ENCODE data around the gene ANKRD12.

ANKRD12 gene

GRCh38 chr18:9096007-9096371, 40.6 kb upstream of the ANKRD12 start:
- Histone ChIP-seq H3K27ac (ENCODE audit: low read depth, low read length) (no peak overlapping the region), H3K9ac (ENCODE audit: low read depth, low read length) (no peak overlapping the region), H3K9me3 (ENCODE audit: insufficient read depth, low read depth, low read length) (no peaks in the 10 kb centered on the region), H3K4me1 (ENCODE audit: insufficient read depth, low read length) (peaks cover 20% of the 10 kb centered on the region), H3K27me3 (ENCODE audit: insufficient read depth, low read length) (no peaks in the 10 kb centered on the region), H3K4me3 (ENCODE audit: low read length) (no peak overlapping the region), H3K36me3 (ENCODE audit: insufficient read depth, low read length) (no peaks in the 10 kb centered on the region)
- WGBS, result 100% methylated on average over 1 of the region's 3 CpGs

- Histone ChIP-seq H3K27me3 (ENCODE audit: insufficient read depth, low read length) (no peaks in the 10 kb centered on the region), H3K36me3 (ENCODE audit: insufficient read depth, low read length) (no peaks in the 10 kb centered on the region), H3K9ac (ENCODE audit: low read depth, low read length) (no peak overlapping the region), H3K27ac (ENCODE audit: low read depth, low read length) (no peak overlapping the region), H3K4me3 (ENCODE audit: low read length) (no peak overlapping the region), H3K9me3 (ENCODE audit: insufficient read depth, low read depth, low read length) (no peaks in the 10 kb centered on the region), H3K4me1 (ENCODE audit: insufficient read depth, low read length) (peaks cover 23% of the 10 kb centered on the region)
- 93% methylated on average over 2 of the region's 2 CpGs for WGBS
Observed at GRCh38 chr18:9096685-9097084, 39.9 kb upstream of the ANKRD12 start.

- H3K27ac ChIP-seq (ENCODE audit: low read depth, low read length), result no peak overlapping the region
- no peak overlapping the region for H3K4me3 ChIP-seq (ENCODE audit: low read length)
- no peaks in the 10 kb centered on the region for H3K36me3 ChIP-seq (ENCODE audit: insufficient read depth, low read length)
- no peaks in the 10 kb centered on the region for H3K9me3 ChIP-seq (ENCODE audit: insufficient read depth, low read depth, low read length)
- no peaks in the 10 kb centered on the region for H3K27me3 ChIP-seq (ENCODE audit: insufficient read depth, low read length)
- peaks cover 27% of the 10 kb centered on the region for H3K4me1 ChIP-seq (ENCODE audit: insufficient read depth, low read length)
- H3K9ac ChIP-seq (ENCODE audit: low read depth, low read length), result peak overlapping the region; percentile 9; the same call in 1 of the 2 replicates
- 35% methylated on average over 2 of the region's 2 CpGs for WGBS
Observed at GRCh38 chr18:9097349-9097748, 39.2 kb upstream of the ANKRD12 start.

- Histone ChIP-seq H3K27ac (ENCODE audit: low read depth, low read length) (no peak overlapping the region), H3K4me1 (ENCODE audit: insufficient read depth, low read length) (peaks cover 43% of the 10 kb centered on the region), H3K36me3 (ENCODE audit: insufficient read depth, low read length) (0 out of 2 replicates have a peak, but pooled peaks cover 4% of the 10 kb centered on the region), H3K9me3 (ENCODE audit: insufficient read depth, low read depth, low read length) (no peaks in the 10 kb centered on the region), H3K4me3 (ENCODE audit: low read length) (no peak overlapping the region), H3K27me3 (ENCODE audit: insufficient read depth, low read length) (no peaks in the 10 kb centered on the region), H3K9ac (ENCODE audit: low read depth, low read length) (no peak overlapping the region)
- 96% methylated on average over 3 of the region's 3 CpGs for WGBS
Observed at GRCh38 chr18:9100796-9101195, 35.8 kb upstream of the ANKRD12 start.

- Histone ChIP-seq H3K4me3 (ENCODE audit: low read length) (peak overlapping the region; percentile 97), H3K27me3 (ENCODE audit: insufficient read depth, low read length) (no peaks in the 10 kb centered on the region), H3K9ac (ENCODE audit: low read depth, low read length) (peak overlapping the region; percentile 34), H3K27ac (ENCODE audit: low read depth, low read length) (peak overlapping the region; percentile 40; the same call in 1 of the 2 replicates), H3K9me3 (ENCODE audit: insufficient read depth, low read depth, low read length) (no peaks in the 10 kb centered on the region), H3K36me3 (ENCODE audit: insufficient read depth, low read length) (0 out of 2 replicates have a peak, but pooled peaks cover 6% of the 10 kb centered on the region), H3K4me1 (ENCODE audit: insufficient read depth, low read length) (peaks cover 48% of the 10 kb centered on the region)
- 20% methylated on average over 16 of the region's 17 CpGs for WGBS
Observed at GRCh38 chr18:9101730-9102507, 34.7 kb upstream of the ANKRD12 start.

GRCh38 chr18:9102508-9103375, 33.8 kb upstream of the ANKRD12 start, which contains the start of gene NDUFV2:
NDUFV2 (plus strand) TSS chr18:9102699; CDS start chr18:9102744, 45 bp downstream.
- H3K4me3 ChIP-seq (ENCODE audit: low read length), result peak within 1 kb of the TSS; percentile 97
- no peaks in the 10 kb centered on the region for H3K9me3 ChIP-seq (ENCODE audit: insufficient read depth, low read depth, low read length)
- H3K27me3 ChIP-seq (ENCODE audit: insufficient read depth, low read length), result no peaks in the 10 kb centered on the region
- peak within 1 kb of the TSS; percentile 89 for H3K27ac ChIP-seq (ENCODE audit: low read depth, low read length)
- H3K4me1 ChIP-seq (ENCODE audit: insufficient read depth, low read length), result peaks cover 48% of the 10 kb centered on the region
- under 1% methylated on average over 64 of the region's 64 CpGs for WGBS
- peak within 1 kb of the TSS; percentile 96 for H3K9ac ChIP-seq (ENCODE audit: low read depth, low read length)
- H3K36me3 ChIP-seq (ENCODE audit: insufficient read depth, low read length), result 0 out of 2 replicates have a peak, but pooled peaks cover 6% of the 10 kb centered on the region

- no peaks in the 10 kb centered on the region for H3K9me3 ChIP-seq (ENCODE audit: insufficient read depth, low read depth, low read length)
- H3K4me3 ChIP-seq (ENCODE audit: low read length), result peak overlapping the region; percentile 97
- H3K27me3 ChIP-seq (ENCODE audit: insufficient read depth, low read length), result no peaks in the 10 kb centered on the region
- WGBS, result 0% methylated on average over 3 of the region's 4 CpGs
- H3K4me1 ChIP-seq (ENCODE audit: insufficient read depth, low read length), result peaks cover 54% of the 10 kb centered on the region
- H3K36me3 ChIP-seq (ENCODE audit: insufficient read depth, low read length), result 0 out of 2 replicates have a peak, but pooled peaks cover 6% of the 10 kb centered on the region
- H3K9ac ChIP-seq (ENCODE audit: low read depth, low read length), result peak overlapping the region; percentile 96
- H3K27ac ChIP-seq (ENCODE audit: low read depth, low read length), result peak overlapping the region; percentile 89
Observed at GRCh38 chr18:9103376-9103873, 33.2 kb upstream of the ANKRD12 start.

GRCh38 chr18:9104244-9104901, 32.2 kb upstream of the ANKRD12 start:
- Histone ChIP-seq H3K27ac (ENCODE audit: low read depth, low read length) (no peak overlapping the region), H3K9ac (ENCODE audit: low read depth, low read length) (peak overlapping the region; percentile 96), H3K4me3 (ENCODE audit: low read length) (peak overlapping the region; percentile 97), H3K4me1 (ENCODE audit: insufficient read depth, low read length) (peaks cover 61% of the 10 kb centered on the region), H3K9me3 (ENCODE audit: insufficient read depth, low read depth, low read length) (no peaks in the 10 kb centered on the region), H3K36me3 (ENCODE audit: insufficient read depth, low read length) (0 out of 2 replicates have a peak, but pooled peaks cover 6% of the 10 kb centered on the region), H3K27me3 (ENCODE audit: insufficient read depth, low read length) (no peaks in the 10 kb centered on the region)
- 25% methylated on average over 4 of the region's 5 CpGs for WGBS

- Histone ChIP-seq H3K4me3 (ENCODE audit: low read length) (peak overlapping the region; percentile 97), H3K27ac (ENCODE audit: low read depth, low read length) (no peak overlapping the region), H3K4me1 (ENCODE audit: insufficient read depth, low read length) (peaks cover 72% of the 10 kb centered on the region), H3K9me3 (ENCODE audit: insufficient read depth, low read depth, low read length) (no peaks in the 10 kb centered on the region), H3K9ac (ENCODE audit: low read depth, low read length) (peak overlapping the region; percentile 31; the same call in 1 of the 2 replicates), H3K27me3 (ENCODE audit: insufficient read depth, low read length) (no peaks in the 10 kb centered on the region), H3K36me3 (ENCODE audit: insufficient read depth, low read length) (peaks cover 10% of the 10 kb centered on the region; the same call in 1 of the 2 replicates)
- 48% methylated on average over 2 of the region's 3 CpGs for WGBS
Observed at GRCh38 chr18:9105420-9105819, 31.2 kb upstream of the ANKRD12 start.

GRCh38 chr18:9106094-9106493, 30.5 kb upstream of the ANKRD12 start:
- no peaks in the 10 kb centered on the region for H3K9me3 ChIP-seq (ENCODE audit: insufficient read depth, low read depth, low read length)
- peak overlapping the region; percentile 31; the same call in 1 of the 2 replicates for H3K9ac ChIP-seq (ENCODE audit: low read depth, low read length)
- H3K27me3 ChIP-seq (ENCODE audit: insufficient read depth, low read length), result no peaks in the 10 kb centered on the region
- peaks cover 14% of the 10 kb centered on the region for H3K36me3 ChIP-seq (ENCODE audit: insufficient read depth, low read length)
- H3K4me1 ChIP-seq (ENCODE audit: insufficient read depth, low read length), result peaks cover 74% of the 10 kb centered on the region
- H3K4me3 ChIP-seq (ENCODE audit: low read length), result peak overlapping the region; percentile 97
- WGBS, result 92% methylated on average over 1 of the region's 1 CpG
- peak overlapping the region; percentile 6; the same call in 1 of the 2 replicates for H3K27ac ChIP-seq (ENCODE audit: low read depth, low read length)
